Colonic mucosa (tissue), 4 donors: Measurements from ENCODE around the gene CYTH3. TPM values are rescaled to one million over a fixed set of nuclear protein-coding genes. Genes with fewer than 3 reads are reported as not detected.

Experiments used
- DNase-seq: peaks from one replicate; pipeline ENCODE4 v3.0.0-alpha.2; 2020
- H3K27ac ChIP-seq: fragments of 200-600 bp; one replicate; pipeline ENCODE4 v1.8.0; 2021
- H3K27me3 ChIP-seq: fragments of 200-600 bp; one replicate; pipeline ENCODE4 v1.8.0; 2021
- H3K36me3 ChIP-seq: fragments of 200-600 bp; one replicate; pipeline ENCODE4 v1.8.0; 2021
- H3K4me1 ChIP-seq: fragments of 200-600 bp; one replicate; pipeline ENCODE4 v1.8.0; 2021; ENCODE audit warnings: mild to moderate bottlenecking
- H3K4me3 ChIP-seq: fragments of 200-600 bp; one replicate; pipeline ENCODE4 v1.8.0; 2021
- H3K9ac ChIP-seq, 2 donors: one replicate each; pipeline ENCODE4 v1.7.0; 2013; ENCODE audit warnings: control low read depth in 2 of 2, low read depth in 2 of 2, low read length in 2 of 2
- H3K9me3 ChIP-seq: fragments of 200-600 bp; one replicate; pipeline ENCODE4 v1.8.0; 2021
- CTCF ChIP-seq: fragments of 200-600 bp; IDR thresholded peaks from one replicate; pipeline ENCODE4 v1.8.0; 2022; ENCODE audit warnings: antibody characterized with exemption, mild to moderate bottlenecking
- intact Hi-C: fragments of 100-400 bp; cut with DNase I; formaldehyde crosslinking; loops from one replicate; pipeline ENCODE4 v1.14.1; 2022
- total RNA-seq, 2 donors: library from RNA; stranded (reverse); fragmentation: NEBNext Ultra II Directional in 1 of 2; extraction: Animal tissue kit (Norgen Biotek cat#: 25700) in 1 of 2; gene quantifications; one replicate each; pipeline ENCODE4 v1.2.1, GENCODE V29; 2021
- donor health status: healthy.
- donor health status: DM: no; HTN: no; CAD: no.
- donor health status: DM: no; HTN: no; CAD: no.

Gene CYTH3
- total RNA-seq, 2 donors from 2014 or later, result 9.1 to 11.3 TPM

GRCh38 chr7:6172910-6173295 lies 99.5 kb downstream of the CYTH3 start:
- Histone ChIP-seq H3K9ac (no peak overlapping the region), H3K27ac (no peak overlapping the region), H3K36me3 (no peaks in the 10 kb centered on the region), H3K4me1 (no peaks in the 10 kb centered on the region), H3K9me3 (no peaks in the 10 kb centered on the region), H3K4me3 (no peak overlapping the region), H3K27me3 (no peaks in the 10 kb centered on the region)
- DNase-seq, result no peak
- TF ChIP-seq CTCF, result no peak
- intact Hi-C loops, result no loop called here

GRCh38 chr7:6172224-6172909 lies 100.1 kb downstream of the CYTH3 start:
- Histone ChIP-seq H3K4me1 (no peaks in the 10 kb centered on the region), H3K9me3 (no peaks in the 10 kb centered on the region), H3K36me3 (no peaks in the 10 kb centered on the region), H3K4me3 (no peak overlapping the region), H3K27me3 (no peaks in the 10 kb centered on the region), H3K27ac (no peak overlapping the region), H3K9ac (no peak overlapping the region)
- TF ChIP-seq CTCF, result no peak
- DNase-seq, result no peak
- intact Hi-C loops, result no loop called here

GRCh38 chr7:6171532-6172223 lies 100.7 kb downstream of the CYTH3 start:
- no peak overlapping the region for H3K9ac ChIP-seq
- H3K9me3 ChIP-seq, result no peaks in the 10 kb centered on the region
- no peak overlapping the region for H3K4me3 ChIP-seq
- no peaks in the 10 kb centered on the region for H3K27me3 ChIP-seq
- H3K27ac ChIP-seq, result no peak overlapping the region
- no peaks in the 10 kb centered on the region for H3K36me3 ChIP-seq
- no peaks in the 10 kb centered on the region for H3K4me1 ChIP-seq
- intact Hi-C loops, result no loop called here
- TF ChIP-seq CTCF, result no peak
- no peak for DNase-seq

GRCh38 chr7:6170571-6171531 lies 101.6 kb downstream of the CYTH3 start:
- H3K36me3 ChIP-seq, result no peaks in the 10 kb centered on the region
- H3K27ac ChIP-seq, result no peak overlapping the region
- no peak for TF ChIP-seq CTCF
- H3K4me3 ChIP-seq, result no peak overlapping the region
- no peaks in the 10 kb centered on the region for H3K4me1 ChIP-seq
- no peak for DNase-seq
- intact Hi-C loops, result no loop called here
- H3K9me3 ChIP-seq, result no peaks in the 10 kb centered on the region
- H3K27me3 ChIP-seq, result no peaks in the 10 kb centered on the region
- no peak overlapping the region for H3K9ac ChIP-seq

- H3K36me3 ChIP-seq, result no peaks in the 10 kb centered on the region
- DNase-seq, result no peak
- no peak overlapping the region for H3K27ac ChIP-seq
- H3K9me3 ChIP-seq, result no peaks in the 10 kb centered on the region
- H3K4me3 ChIP-seq, result no peak overlapping the region
- H3K4me1 ChIP-seq, result no peaks in the 10 kb centered on the region
- no peak for TF ChIP-seq CTCF
- no peaks in the 10 kb centered on the region for H3K27me3 ChIP-seq
- H3K9ac ChIP-seq, result no peak overlapping the region
- intact Hi-C loops, result no loop called here
Observed at GRCh38 chr7:6169805-6170520, 102.5 kb downstream of the CYTH3 start.
